ENCODE data around the gene NUTM2G.
"Not testable (repeated sequence)": the region's sequence is repeated elsewhere in the genome, so short reads cannot be mapped to it uniquely, and the experiment has no call there.

The NUTM2G gene, protein sequence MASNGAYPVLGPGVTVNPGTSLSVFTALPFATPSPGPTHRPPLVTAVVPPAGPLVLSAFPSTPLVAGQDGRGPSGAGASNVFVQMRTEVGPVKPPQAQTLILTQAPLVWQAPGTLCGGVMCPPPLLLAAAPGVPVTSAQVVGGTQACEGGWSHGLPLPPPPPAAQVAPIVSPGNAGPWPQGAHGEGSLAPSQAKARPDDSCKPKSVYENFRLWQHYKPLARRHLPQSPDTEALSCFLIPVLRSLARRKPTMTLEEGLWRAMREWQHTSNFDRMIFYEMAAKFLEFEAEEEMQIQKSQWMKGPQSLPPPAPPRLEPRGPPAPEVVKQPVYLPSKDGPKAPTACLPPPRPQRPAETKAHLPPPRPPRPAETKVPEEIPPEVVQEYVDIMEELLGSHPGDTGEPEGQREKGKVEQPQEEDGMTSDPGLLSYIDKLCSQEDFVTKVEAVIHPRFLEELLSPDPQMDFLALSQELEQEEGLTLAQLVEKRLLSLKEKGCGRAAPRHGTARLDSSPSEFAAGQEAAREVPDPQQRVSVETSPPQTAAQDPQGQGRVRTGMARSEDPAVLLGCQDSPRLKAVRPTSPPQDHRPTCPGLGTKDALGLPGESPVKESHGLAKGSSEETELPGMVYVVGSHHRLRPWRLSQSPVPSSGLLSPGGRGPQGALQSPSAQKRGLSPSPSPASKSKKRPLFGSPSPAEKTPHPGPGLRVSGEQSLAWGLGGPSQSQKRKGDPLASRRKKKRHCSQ

DNA sequence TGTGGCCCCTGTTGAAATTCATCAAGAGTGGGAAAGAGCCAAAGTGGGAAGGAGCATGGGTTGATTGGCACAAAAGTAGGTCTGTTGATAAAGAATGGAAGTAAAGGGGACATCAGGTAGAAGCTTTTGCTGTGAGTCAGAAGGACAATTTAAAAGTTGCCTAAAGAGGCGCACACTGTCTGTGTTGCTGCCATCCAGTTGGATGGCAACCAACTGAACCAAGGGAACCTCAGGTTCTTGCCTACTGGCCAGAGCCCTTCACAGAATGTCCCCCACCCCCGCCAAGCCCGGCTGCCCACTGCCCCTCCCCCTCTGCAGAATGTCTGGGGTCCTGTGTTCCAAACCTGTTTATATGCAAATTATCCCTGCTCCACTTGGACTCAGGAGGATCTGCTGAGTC, at the start of gene NUTM2G:
TSS of gene NUTM2G (plus strand) at position 301 of the 400 bp plus-strand sequence. CDS start 182 bp downstream, outside the sequence.
- DNase-seq = not testable (repeated sequence)

DNA sequence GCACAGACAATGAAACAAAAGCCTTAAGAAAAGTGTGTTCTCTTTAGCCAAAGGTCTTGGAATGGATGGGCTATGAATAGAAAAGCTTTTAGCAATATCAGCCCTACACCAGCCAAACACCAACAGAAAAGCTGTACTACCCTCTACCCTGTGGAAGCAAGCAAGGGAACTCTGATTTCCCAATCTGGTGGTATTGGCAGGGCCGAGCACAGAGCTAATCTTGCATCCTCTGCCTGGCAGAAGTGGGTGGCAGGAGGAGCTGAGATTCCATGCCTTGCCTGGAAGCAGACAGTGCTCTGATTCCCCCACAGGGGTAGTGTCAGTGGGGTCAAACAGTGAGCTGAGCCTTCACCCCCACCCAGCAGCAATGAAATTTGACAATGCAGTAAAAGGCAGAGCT, 44.7 kb upstream of the NUTM2G start:
- no peak for DNase-seq

DNA sequence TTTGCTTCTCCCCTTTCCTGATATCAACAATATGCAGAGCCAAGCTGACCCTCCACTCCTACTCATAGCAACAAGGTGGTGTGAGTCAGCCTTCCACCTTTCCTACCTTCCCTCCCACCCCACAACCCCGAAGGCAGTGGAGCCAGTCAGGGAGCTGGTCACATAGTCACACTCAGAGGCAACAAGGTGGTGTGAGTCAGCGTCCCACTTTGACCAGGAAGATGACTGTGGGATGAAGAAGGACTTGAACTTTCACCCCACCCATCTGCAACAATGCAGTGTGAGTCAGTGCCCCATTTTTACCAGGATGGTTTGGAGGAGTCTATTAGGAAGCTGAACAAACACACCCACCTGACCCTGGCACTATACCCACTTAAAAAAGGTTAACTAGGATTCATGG, 44.2 kb upstream of the NUTM2G start:
- DNase-seq = no peak

DNA sequence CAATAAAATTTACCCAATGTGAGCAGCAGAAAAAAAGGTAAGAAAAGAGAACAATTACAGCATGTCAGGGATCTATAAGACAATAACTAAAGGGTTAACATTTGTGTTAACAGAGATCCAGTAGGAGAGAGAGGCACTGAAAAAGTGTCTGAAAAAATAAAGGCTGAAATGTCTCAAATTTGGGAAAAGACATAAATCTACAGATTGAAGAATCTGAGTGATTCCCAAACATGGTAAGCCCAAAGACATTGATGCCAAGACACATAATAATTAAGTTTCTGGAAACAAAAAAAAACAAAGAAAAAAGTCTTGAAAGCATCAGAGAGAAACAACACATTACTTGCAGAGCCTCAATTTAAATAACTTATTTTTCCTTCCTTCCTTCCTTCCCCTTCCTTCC, 43.2 kb upstream of the NUTM2G start:
- DNase-seq = no peak

DNA sequence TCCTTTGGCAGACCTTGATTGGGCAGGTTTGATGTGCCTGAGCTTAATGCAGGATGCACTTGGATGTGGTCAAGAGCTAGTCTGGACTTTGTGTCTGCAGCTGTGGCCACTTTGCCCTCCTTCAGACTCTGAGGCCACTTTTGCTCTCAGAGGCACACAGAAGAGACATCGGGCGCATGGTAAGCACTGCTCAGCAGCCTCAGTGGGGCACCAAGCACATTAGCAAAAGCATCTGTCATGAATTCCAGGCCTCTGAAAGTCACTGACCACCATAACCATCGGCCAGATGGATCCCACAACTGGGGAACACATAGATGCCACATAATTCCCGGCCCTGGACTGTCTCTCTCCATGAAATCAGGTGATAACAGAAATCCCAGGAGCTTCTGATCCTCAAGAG, 40.1 kb upstream of the NUTM2G start:
- DNase-seq = no peak

DNA sequence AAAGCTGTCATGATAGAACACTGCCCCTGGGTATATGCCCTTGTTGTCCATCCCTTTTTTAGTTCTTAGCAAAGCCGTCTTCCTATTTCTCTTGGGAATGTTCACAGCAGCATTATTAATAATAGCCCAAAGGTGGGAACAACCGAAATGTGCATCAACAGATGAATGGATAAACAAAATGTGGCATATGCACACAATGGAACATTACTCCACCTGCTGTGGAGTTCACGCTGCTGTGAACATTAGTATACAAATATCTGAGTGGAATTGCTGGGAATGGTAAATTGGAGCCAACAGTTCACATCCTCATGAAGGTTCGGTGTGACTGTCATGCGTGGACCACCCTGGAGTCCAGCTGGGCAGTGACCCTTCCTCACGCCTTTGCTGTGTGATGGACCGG, 36.5 kb upstream of the NUTM2G start:
- DNase-seq = no peak

DNA sequence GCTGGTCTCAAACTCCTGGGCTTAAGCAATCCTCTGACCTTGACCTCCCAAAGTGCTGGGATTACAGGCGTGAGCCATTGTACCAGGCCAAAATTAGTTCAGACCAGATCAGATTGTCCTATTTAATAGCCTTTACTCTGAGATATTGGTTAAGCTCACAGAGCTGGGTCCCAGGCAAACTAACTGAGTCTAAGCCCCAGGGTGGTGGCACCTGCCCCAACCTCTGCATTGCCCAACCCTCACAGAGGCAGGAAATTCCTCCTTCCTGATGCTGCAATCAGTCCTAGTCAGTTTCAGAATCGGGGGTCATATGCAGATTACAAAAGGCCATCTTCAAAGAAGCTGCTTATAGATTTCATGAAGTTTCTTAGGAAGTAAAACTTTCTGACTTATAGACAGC, 28.6 kb upstream of the NUTM2G start:
- DNase-seq = not testable (repeated sequence)

DNA sequence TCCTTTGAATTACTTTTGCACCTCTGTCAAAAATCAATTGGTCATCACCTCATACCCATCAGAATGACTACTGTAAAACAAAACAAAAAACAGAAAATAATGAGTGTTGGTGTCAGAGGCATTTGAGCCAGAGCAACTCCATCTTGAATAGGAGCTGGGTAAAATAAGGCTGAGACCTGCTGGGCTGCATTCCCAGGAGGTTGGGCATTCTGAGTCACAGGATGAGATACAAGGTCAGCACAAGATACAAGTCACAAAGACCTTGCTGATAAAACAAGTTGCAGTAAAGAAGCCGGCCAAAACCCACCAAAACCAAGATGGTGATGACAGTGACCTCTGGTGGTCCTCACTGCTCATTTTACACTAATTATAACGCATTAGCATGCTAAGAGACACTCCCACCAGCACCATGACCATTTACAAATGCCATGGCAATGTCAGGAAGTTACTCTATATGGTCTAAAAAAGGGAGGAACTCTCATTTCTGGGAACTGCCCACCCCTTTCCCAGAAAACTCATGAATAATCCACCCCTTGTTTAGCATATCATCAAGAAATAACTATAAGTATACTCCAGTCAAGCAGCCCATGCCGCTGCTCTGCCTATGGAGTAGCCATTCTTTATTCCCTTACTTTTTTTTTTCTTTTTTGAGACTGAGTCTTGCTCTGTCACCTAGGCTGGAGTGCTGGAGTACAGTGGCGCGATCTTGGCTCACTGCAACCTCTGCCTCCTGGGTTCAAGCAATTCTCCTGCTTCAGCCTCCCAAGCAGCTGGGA, 23.5 kb upstream of the NUTM2G start:
- DNase-seq = not testable (repeated sequence)

DNA sequence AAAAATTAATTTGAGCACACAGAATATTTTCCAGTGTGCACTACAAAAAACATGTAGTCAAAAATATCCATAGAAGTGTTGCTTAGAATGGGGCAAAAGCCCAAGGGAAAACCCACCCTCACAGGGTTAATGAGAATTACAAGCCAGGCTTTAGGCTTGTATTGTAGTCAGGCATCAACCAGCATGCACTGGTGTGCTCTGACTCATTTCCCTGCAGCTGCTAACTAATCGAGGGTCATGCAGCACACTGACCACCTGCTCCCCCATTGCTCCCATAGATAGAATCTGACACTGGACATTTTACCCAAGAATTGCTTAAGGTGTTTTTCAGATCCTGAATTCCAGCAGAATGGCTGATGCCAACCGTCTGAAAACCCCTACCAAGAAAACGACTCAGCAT, 20.2 kb upstream of the NUTM2G start:
- not testable (repeated sequence) for DNase-seq

DNA sequence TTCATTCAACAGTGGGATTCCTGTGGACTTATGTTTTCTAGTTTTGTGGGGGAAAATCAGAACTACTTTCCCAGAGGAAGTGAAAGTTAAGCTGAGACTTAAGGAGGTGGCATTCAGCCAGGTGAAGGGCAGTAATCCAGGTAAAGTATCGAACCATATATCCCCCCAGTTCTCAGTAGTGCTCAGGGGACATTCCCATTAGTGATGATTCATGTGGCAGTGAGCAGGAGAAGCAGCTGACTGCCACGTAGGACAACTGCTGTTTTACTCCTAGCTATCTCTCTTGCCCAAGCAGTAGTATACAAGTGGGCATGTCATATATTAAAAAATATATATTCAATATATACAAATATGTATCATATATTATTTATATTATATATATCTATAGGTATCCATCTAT, 13.1 kb upstream of the NUTM2G start:
- DNase-seq = not testable (repeated sequence)

DNA sequence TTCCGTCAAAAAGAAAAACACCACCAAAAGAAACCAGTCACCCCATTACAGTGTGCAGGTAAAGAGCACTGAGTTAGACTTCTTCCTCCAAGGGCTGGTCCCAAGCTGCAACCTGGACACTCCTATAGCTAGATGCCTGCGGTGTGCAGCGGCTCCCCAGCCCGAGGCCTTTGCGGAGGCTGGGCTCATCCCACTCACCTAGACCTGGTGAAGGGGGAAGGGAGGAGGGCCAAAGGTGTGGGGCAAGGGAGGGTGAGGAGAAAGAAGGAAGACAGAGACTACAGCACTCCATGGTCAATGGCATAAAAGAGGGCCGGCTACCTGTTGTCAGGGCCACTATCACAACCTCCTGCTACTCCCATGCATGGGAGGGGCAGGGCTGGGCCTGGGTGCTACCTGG, 12.1 kb upstream of the NUTM2G start:
- not testable (repeated sequence) for DNase-seq

DNA sequence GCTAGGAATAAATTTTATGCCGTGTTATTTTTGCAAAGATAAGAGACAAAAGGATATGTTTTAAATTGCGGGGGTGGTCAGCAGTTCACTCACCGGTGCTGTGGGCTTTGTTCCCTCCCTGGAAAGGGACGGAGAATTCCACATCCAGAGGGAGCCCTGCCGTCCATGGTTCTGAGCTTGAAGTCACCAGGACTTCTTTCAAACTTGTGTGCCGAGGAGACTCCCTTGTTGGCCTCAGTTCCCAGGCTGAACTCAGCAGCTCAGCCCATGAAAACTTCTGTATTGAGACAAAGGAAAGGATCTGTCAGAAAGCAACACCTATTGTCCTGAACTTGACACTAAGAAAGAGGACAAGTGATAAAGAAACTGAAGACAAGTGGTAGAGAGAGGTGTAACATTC, 10.1 kb upstream of the NUTM2G start:
- not testable (repeated sequence) for DNase-seq

DNA sequence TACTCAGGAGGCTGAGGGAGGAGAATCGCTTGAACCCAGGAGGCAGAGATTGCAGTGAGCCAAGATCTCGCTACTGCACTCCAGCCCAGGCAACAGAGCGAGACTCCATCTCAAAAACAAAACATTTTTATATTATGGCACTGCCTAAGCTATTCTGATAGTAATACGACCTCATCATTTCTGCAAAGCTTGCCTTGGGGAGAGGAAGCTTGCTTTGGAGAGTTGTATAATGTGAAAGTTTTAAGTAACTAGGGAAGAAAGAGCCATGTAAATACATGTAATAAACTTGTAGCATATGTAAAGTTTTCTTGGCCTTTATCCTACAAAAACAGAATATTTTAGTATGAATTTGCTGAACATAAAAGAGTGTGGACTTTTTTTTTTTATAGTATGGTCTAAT, 7.8 kb upstream of the NUTM2G start:
- not testable (repeated sequence) for DNase-seq

DNA sequence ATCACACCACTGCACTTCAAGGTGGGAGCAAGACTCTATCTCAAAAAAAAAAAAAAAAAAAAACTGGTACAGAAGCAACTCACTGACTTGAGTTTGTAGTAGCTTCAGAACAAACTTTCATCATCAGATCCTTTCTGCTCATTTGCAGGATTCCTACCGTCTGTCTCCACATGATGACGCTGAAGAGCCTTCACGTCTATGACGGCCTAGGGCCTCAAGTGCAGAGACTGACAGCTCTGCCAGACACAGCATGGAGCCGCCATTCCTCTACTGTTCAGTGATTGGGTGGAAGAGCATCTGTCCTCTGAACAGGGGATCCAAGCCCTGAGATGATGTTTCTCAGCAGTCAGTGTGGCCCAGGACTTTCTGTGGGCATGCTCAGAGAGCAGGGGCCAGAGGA, 3.1 kb upstream of the NUTM2G start:
- not testable (repeated sequence) for DNase-seq

DNA sequence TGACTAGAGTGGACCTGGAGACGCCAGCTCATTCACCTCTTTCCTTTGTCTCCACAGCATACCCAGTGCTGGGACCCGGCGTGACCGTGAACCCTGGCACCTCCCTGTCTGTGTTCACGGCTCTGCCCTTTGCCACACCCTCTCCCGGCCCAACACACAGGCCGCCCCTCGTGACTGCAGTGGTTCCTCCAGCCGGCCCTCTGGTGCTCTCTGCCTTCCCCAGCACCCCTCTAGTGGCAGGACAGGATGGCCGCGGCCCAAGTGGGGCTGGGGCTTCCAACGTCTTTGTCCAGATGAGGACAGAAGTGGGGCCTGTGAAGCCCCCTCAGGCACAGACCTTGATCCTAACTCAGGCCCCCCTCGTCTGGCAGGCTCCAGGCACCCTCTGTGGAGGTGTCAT, 3.0 kb downstream of the NUTM2G start:
- DNase-seq = not testable (repeated sequence)

DNA sequence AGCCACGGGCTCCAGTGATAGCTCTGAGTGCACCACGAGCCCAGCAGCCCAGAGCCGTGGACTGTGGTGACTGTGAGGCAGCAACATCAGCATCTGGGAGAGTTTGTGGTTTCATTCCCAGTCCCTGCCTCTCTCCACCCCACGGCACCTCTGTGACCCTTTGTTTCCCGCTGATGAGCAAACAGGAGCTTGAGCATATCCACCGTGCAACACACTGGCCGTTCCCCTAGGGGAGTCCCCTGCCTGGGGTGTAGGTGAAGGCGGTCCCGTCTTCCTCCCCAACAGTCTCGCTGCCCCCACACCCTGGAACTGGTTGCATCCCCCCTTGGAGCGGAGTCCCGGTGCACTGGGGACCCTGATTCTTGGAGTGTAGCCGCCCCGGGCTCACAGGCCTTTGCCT, 5.5 kb downstream of the NUTM2G start:
- not testable (repeated sequence) for DNase-seq

DNA sequence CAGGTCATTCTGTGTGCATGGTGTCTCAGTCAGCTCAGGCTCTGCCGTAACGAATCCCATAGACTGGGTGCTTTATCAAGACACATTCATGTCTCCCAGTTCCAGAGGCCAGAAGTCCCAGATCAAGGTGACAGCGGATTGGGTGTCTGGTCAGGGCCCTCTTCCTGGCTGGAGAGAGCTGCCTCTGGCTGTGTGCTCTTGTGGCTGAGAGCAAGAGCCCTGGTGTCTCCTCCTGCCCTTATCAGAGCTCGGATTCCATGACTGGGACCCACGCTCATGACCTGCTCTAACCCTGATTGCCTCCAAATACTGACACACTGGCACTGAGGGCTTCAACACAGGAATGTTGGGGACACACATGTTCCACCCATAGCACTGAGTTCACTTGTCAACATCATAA, 6.1 kb downstream of the NUTM2G start:
- DNase-seq = not testable (repeated sequence)

DNA sequence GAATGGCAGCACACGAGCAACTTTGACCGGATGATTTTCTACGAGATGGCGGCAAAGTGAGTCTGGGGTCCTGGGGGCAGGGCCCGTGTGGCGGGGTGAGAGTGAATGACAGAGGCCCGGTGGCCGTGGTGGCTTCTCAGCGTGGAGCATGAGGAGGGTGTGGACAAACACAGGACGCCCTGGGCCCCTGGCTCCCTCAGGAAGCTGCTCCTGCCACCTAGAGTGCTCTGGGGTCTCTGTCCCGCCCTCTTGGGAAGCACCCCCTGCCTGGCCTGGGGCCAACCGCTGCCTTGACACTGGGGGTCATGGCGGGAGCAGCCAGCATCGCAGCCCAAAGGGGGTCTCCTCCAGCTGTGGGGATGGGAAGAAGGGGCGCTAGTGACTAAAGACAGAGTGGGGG, 6.8 kb downstream of the NUTM2G start:
- not testable (repeated sequence) for DNase-seq

DNA sequence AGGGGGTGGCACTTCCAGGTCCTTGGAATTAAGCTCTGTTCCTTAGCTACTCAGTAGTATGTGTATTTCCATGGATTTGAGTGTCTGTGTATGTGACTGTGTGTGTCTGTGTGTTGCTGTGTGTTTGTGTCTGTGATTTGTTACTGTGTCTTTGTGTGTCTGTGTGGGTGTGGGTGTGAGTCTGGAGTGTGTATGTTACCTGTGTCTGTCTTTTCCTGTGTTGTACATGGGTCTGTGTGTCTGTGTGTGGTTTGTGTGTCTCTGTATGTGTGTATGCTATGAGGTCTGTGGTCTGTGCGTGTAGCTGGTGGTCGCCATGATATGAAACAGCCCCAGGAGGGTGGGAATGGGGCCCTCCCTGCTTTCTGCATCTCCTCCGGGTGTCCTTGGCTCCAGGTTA, 8.8 kb downstream of the NUTM2G start:
- DNase-seq = not testable (repeated sequence)

DNA sequence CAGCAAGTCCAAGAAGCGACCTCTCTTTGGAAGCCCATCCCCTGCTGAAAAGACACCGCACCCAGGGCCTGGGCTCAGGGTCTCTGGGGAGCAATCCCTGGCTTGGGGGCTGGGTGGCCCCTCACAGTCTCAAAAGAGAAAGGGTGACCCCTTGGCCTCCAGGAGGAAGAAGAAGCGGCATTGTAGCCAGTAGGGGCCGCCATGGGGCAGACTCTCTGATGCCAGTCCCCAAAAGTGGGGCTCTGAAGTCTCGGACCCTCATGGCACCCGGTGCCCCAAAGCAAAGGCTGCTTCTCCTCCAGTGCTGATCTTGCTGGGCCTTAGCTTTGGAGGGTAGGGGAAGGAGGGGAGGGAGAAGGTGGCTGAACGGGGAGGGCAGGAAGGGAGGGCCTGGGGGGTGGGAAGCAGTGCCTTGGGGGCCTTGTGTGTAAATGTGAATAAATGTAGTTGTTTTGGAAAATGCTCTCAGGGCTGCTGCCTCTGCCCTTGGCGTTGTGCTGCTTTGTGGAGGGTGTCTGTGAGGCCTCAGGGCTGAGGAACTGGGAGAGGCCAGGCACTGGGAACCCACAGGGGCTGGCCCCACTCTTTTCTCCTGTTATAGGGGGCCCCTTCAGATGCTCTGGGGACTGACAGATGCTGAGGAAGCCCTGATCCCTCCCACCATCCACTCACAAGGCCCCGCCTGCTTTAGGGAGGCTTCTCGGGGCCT, 10.5 kb downstream of the NUTM2G start:
- DNase-seq = not testable (repeated sequence)

DNA sequence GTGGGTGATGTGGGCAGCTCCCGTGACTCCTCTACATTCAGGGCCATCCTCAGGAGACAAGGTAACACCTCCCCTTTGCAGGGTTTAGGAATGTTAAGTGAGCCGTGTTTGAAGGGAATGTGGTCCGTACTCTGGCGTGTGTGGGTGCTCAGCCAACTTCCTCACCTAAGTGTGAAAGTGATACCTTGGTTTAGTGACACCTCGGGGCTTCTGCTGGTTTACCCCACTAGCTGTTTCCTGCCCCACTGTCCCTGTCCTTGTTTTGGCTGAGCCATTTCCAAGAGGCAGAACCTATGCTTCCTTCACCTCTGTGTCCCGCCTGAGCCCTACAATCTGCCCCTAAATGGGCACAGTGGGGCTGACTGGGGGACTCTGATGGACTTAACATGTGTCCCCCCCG, 12.3 kb downstream of the NUTM2G start:
- DNase-seq = not testable (repeated sequence)

DNA sequence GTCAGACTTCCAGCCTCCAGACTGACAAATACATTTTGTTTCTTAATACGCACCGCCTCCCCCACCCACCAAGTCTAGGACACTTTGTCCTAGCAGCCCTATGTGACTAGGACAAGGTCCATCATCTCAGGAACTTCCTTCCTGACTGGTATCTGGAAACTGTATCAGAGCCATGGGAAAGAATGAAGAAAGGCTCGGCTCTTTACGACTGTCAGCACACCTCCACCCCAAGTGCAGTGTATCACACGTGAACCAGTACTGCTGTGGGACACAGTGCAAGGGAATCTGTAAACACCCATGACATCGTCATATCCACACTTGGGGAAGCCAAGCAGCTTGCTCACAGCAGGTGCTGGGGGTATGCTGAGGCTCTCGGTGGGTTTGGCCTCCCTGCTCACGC, 13.0 kb downstream of the NUTM2G start:
- DNase-seq = not testable (repeated sequence)

DNA sequence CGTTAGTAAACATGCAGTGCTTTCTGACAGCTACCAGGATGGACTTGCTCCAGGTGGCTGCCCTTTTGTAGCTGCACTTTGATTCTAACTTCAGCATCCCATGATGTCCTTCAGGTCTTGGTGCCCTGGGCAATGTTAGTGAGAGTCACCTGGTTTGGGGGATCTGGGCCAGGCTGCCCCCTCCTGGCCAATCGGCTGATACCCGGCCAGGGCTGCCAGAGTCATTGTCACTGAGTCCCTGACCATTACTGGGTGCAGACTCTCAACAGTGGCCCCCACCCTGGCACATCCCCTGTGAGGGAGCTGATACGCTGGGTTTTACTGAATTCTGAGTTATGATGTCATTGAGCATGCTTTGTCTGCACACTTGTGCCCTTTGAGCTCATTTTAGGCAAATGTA, 13.5 kb downstream of the NUTM2G start:
- DNase-seq = not testable (repeated sequence)
